HepG2 (cell line): ENCODE data around the gene SUSD6. TPM values are rescaled to one million over a fixed set of nuclear protein-coding genes. Genes with fewer than 3 reads are reported as not detected.

Experiments used
- ESRRA ChIP-seq: sonication (generic); formaldehyde crosslinking; IDR thresholded peaks from 2 replicates; pipeline ENCODE4 v1.5.1; 2020; ENCODE audit warnings: mild to moderate bottlenecking, low read depth, missing genetic modification reagents
- GATA4 ChIP-seq: sonication (generic); IDR thresholded peaks from 2 replicates; pipeline ENCODE4 v1.6.1; 2016; ENCODE audit warnings: antibody characterized with exemption, low read depth, borderline replicate concordance
- HDAC2 ChIP-seq: sonication (generic); formaldehyde crosslinking; IDR thresholded peaks from 2 replicates; pipeline ENCODE4 v1.4.0; 2020; ENCODE audit warnings: missing genetic modification reagents
- MAFF ChIP-seq: IDR thresholded peaks from 2 replicates; pipeline ENCODE4 v1.6.1; 2011; ENCODE audit warnings: low read depth, low read length, improper control_type of control experiment
- NFKB2 ChIP-seq: sonication (generic); formaldehyde crosslinking; IDR thresholded peaks from 2 replicates; pipeline ENCODE4 v1.4.0; 2020; ENCODE audit warnings: missing genetic modification reagents, borderline replicate concordance
- RFX1 ChIP-seq: fragments of 450-650 bp; IDR thresholded peaks from 2 replicates; pipeline ENCODE4 v1.6.1; 2017
- SCMH1 ChIP-seq: sonication (generic); formaldehyde crosslinking; IDR thresholded peaks from 2 replicates; pipeline ENCODE4 v1.9.0; 2021; ENCODE audit warnings: missing genetic modification reagents, mild to moderate bottlenecking, borderline replicate concordance
- ZNF205 ChIP-seq: IDR thresholded peaks from 2 replicates; pipeline ENCODE4 v1.6.1; 2018; ENCODE audit warnings: missing biosample characterization, missing genetic modification reagents
- ZNF296 ChIP-seq: sonication (generic); formaldehyde crosslinking; conservative IDR thresholded peaks from 2 replicates; pipeline ENCODE4 v1.5.0; 2020; ENCODE audit warnings: mild to moderate bottlenecking, missing genetic modification reagents
- polyA plus RNA-seq, 8 experiments: library from polyadenylated mRNA; depleted of rRNA in 3 of 8; stranded (reverse) in 7 of 8; unstranded in 1 of 8; fragments of >200 nt; fragmentation: Illumina TruSeq in 4 of 8; extraction: Trizol in 4 of 8; gene quantifications; 2 replicates each; pipeline versions ENCODE4 v1.2.1 to v1.2.3, GENCODE V29; 2011 to 2016; ENCODE audit warnings: low read depth in 4 of 8, missing spikeins in 1 of 8, mixed read lengths in 1 of 8; ENCODE audit not compliant: insufficient read depth in 1 of 8
- total RNA-seq, 5 experiments: library from RNA; depleted of rRNA; stranded (reverse); fragments of >200 nt; fragmentation: Illumina TruSeq; extraction: Trizol; gene quantifications; 2 replicates each; pipeline ENCODE4 v1.2.3, GENCODE V29; 2016; ENCODE audit warnings: low read depth in 1 of 5
- TF ChIP-seq, protein P1 (sequence below): sonication (generic); formaldehyde crosslinking; IDR thresholded peaks from 2 replicates; pipeline ENCODE4 v1.8.0; 2022; ENCODE audit warnings: missing genetic modification reagents, mild to moderate bottlenecking, moderate library complexity, borderline replicate concordance
- TF ChIP-seq, protein P2 (sequence below): sonication (generic); formaldehyde crosslinking; IDR thresholded peaks from 2 replicates; pipeline ENCODE4 v1.8.1; 2023; ENCODE audit warnings: missing genetic modification reagents, inconsistent platforms, borderline replicate concordance
- TF ChIP-seq, protein P3 (sequence below): IDR thresholded peaks from 2 replicates; pipeline ENCODE4 v1.6.1; 2016; ENCODE audit warnings: missing biosample characterization, missing genetic modification reagents, low read depth
- TF ChIP-seq, protein P4 (sequence below): sonication (generic); formaldehyde crosslinking; IDR thresholded peaks from 2 replicates; pipeline ENCODE4 v1.4.0; 2020; ENCODE audit warnings: mild to moderate bottlenecking, missing genetic modification reagents
- TF ChIP-seq, protein P5 (sequence below): IDR thresholded peaks from 2 replicates; pipeline ENCODE4 v1.4.0; 2020; ENCODE audit warnings: mild to moderate bottlenecking, missing genetic modification reagents
- TF ChIP-seq, protein P6 (sequence below): conservative IDR thresholded peaks from 2 replicates; pipeline ENCODE4 v1.6.1; 2018; ENCODE audit warnings: missing genetic modification reagents

The SUSD6 gene
- total and polyA plus RNA-seq, 2 of the 13 experiments (the other 11 are each of a cell fraction or from before 2014, with no cell fraction given), result 7.2 to 7.4 TPM

DNA sequence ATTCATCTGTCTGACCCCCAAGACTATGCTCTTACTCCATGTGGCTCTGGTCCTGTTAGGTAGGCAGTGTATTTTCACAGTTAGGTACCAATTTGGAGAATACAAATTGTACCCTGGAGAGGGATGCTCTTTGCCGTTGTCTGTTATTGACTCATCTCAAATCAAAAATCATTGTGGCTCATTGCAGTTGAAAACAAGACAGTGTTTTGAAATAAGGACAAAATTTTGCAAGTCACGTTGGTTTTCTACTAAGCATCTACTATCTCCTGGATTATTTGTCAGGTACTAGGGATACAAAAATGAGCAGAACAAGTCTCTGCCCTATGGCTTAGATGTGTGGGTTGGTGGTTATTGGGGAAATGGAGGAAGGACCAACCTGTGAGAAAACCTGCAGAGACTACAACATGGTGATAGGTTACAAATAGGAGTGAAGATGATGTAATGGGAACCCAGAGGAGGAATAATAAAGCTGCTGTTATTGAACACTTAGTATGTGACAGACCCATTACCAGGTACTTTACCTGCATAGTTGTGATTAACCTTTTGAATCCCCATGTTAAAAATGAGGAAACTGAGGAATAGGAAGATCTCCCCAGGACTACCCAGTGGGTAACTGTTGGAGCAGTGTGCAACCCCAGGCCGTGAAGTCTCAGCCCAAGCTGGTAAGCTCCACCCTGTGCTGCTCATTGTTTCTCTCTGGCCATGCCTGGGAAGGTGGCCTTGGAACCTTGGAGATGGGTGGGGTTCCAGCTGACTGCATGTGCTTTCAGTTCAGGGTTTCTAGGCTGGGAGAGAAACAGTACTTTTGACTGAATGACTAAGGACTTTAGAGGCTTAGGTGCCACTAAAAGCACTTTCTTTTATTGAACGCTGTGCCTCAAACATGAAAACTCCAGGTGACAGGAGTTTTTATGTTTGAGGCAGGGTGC, 82.7 kb downstream of the SUSD6 start (continued):
- TF ChIP-seq, protein P1, sequence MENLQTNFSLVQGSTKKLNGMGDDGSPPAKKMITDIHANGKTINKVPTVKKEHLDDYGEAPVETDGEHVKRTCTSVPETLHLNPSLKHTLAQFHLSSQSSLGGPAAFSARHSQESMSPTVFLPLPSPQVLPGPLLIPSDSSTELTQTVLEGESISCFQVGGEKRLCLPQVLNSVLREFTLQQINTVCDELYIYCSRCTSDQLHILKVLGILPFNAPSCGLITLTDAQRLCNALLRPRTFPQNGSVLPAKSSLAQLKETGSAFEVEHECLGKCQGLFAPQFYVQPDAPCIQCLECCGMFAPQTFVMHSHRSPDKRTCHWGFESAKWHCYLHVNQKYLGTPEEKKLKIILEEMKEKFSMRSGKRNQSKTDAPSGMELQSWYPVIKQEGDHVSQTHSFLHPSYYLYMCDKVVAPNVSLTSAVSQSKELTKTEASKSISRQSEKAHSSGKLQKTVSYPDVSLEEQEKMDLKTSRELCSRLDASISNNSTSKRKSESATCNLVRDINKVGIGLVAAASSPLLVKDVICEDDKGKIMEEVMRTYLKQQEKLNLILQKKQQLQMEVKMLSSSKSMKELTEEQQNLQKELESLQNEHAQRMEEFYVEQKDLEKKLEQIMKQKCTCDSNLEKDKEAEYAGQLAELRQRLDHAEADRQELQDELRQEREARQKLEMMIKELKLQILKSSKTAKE (CRISPR knock-in tag), result no peak
- TF ChIP-seq RFX1, result no peak
- no peak for TF ChIP-seq ESRRA (CRISPR knock-in tag)
- TF ChIP-seq, protein P2, sequence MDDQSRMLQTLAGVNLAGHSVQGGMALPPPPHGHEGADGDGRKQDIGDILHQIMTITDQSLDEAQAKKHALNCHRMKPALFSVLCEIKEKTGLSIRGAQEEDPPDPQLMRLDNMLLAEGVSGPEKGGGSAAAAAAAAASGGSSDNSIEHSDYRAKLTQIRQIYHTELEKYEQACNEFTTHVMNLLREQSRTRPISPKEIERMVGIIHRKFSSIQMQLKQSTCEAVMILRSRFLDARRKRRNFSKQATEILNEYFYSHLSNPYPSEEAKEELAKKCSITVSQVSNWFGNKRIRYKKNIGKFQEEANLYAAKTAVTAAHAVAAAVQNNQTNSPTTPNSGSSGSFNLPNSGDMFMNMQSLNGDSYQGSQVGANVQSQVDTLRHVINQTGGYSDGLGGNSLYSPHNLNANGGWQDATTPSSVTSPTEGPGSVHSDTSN (CRISPR knock-in tag), result no peak
- TF ChIP-seq, protein P3, sequence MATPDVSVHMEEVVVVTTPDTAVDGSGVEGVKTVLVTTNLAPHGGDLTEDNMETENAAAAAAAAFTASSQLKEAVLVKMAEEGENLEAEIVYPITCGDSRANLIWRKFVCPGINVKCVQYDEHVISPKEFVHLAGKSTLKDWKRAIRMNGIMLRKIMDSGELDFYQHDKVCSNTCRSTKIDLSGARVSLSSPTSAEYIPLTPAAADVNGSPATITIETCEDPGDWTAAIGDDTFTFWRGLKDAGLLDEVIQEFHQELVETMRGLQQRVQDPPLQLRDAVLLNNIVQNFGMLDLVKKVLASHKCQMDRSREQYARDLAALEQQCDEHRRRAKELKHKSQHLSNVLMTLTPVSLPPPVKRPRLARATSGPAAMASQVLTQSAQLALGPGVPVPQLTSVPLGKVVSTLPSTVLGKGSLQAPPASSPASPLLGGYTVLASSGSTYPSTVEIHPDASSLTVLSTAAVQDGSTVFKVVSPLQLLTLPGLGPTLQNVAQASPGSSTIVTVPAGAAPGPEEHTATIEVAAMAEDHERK (CRISPR knock-in tag), result no peak
- no peak for TF ChIP-seq NFKB2
- no peak for TF ChIP-seq ZNF296 (CRISPR knock-in tag)
- TF ChIP-seq, protein P4, sequence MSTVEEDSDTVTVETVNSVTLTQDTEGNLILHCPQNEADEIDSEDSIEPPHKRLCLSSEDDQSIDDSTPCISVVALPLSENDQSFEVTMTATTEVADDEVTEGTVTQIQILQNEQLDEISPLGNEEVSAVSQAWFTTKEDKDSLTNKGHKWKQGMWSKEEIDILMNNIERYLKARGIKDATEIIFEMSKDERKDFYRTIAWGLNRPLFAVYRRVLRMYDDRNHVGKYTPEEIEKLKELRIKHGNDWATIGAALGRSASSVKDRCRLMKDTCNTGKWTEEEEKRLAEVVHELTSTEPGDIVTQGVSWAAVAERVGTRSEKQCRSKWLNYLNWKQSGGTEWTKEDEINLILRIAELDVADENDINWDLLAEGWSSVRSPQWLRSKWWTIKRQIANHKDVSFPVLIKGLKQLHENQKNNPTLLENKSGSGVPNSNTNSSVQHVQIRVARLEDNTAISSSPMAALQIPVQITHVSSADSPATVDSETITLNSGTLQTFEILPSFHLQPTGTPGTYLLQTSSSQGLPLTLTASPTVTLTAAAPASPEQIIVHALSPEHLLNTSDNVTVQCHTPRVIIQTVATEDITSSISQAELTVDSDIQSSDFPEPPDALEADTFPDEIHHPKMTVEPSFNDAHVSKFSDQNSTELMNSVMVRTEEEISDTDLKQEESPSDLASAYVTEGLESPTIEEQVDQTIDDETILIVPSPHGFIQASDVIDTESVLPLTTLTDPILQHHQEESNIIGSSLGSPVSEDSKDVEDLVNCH (CRISPR knock-in tag), result no peak
- TF ChIP-seq, protein P5, sequence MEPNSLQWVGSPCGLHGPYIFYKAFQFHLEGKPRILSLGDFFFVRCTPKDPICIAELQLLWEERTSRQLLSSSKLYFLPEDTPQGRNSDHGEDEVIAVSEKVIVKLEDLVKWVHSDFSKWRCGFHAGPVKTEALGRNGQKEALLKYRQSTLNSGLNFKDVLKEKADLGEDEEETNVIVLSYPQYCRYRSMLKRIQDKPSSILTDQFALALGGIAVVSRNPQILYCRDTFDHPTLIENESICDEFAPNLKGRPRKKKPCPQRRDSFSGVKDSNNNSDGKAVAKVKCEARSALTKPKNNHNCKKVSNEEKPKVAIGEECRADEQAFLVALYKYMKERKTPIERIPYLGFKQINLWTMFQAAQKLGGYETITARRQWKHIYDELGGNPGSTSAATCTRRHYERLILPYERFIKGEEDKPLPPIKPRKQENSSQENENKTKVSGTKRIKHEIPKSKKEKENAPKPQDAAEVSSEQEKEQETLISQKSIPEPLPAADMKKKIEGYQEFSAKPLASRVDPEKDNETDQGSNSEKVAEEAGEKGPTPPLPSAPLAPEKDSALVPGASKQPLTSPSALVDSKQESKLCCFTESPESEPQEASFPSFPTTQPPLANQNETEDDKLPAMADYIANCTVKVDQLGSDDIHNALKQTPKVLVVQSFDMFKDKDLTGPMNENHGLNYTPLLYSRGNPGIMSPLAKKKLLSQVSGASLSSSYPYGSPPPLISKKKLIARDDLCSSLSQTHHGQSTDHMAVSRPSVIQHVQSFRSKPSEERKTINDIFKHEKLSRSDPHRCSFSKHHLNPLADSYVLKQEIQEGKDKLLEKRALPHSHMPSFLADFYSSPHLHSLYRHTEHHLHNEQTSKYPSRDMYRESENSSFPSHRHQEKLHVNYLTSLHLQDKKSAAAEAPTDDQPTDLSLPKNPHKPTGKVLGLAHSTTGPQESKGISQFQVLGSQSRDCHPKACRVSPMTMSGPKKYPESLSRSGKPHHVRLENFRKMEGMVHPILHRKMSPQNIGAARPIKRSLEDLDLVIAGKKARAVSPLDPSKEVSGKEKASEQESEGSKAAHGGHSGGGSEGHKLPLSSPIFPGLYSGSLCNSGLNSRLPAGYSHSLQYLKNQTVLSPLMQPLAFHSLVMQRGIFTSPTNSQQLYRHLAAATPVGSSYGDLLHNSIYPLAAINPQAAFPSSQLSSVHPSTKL (CRISPR knock-in tag), result peak; percentile 84
- TF ChIP-seq, protein P6, sequence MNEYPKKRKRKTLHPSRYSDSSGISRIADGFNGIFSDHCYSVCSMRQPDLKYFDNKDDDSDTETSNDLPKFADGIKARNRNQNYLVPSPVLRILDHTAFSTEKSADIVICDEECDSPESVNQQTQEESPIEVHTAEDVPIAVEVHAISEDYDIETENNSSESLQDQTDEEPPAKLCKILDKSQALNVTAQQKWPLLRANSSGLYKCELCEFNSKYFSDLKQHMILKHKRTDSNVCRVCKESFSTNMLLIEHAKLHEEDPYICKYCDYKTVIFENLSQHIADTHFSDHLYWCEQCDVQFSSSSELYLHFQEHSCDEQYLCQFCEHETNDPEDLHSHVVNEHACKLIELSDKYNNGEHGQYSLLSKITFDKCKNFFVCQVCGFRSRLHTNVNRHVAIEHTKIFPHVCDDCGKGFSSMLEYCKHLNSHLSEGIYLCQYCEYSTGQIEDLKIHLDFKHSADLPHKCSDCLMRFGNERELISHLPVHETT (CRISPR knock-in tag), result no peak
- peak; percentile 69; the same call in 1 of the 2 replicates for TF ChIP-seq HDAC2 (CRISPR knock-in tag)
- no peak for TF ChIP-seq MAFF
- no peak for TF ChIP-seq SCMH1 (CRISPR knock-in tag)
- no peak for TF ChIP-seq GATA4
- TF ChIP-seq ZNF205 (CRISPR knock-in tag), result peak; percentile 40; the same call in 1 of the 2 replicates
